Panc1 (cell line): Measurements from ENCODE around the gene SYCE3. TPM values are rescaled to one million over a fixed set of nuclear protein-coding genes. Genes with fewer than 3 reads are reported as not detected.

Source experiments
- ATAC-seq: fragments of 200-7000 bp; cut with Tn5 transposase; 2 replicates; pipeline ENCODE4 v1.9.1; 2020; ENCODE audit warnings: mild to moderate bottlenecking, moderate library complexity
- BruUV-seq: library from RNA; stranded (reverse); fragments of 400-500 nt; replicated peaks from 2 replicates; lab custom pipeline; 2021; lab: Mats Ljungman, UMichigan
- CTCF ChIA-PET: fragments of 300-600 bp; sonication (Branson Sonifier 250); formaldehyde crosslinking; loops from one replicate; lab custom pipeline; 2022; ENCODE audit warnings: antibody characterized with exemption; lab: Charles Lee
- POLR2A ChIA-PET: fragments of 300-600 bp; sonication (Branson Sonifier 250); formaldehyde crosslinking; loops from one replicate; lab custom pipeline; 2022; ENCODE audit warnings: antibody characterized with exemption; lab: Charles Lee
- DNase-seq: peaks from one replicate; pipeline ENCODE4 v3.0.0-alpha.2; 2010; ENCODE audit warnings: low read depth, low spot score
- H3K27ac ChIP-seq: 2 replicates; pipeline ENCODE4 v1.5.1; 2011; ENCODE audit warnings: mild to moderate bottlenecking, low read length, inconsistent platforms
- H3K27me3 ChIP-seq: fragments of 200-500 bp; sonication (Bioruptor generic); 2 replicates; pipeline ENCODE4 v1.6.0; 2014; ENCODE audit warnings: low read length, inconsistent platforms; ENCODE audit not compliant: control insufficient read depth, insufficient read depth
- H3K36me3 ChIP-seq: fragments of 200-500 bp; sonication (Bioruptor generic); 2 replicates; pipeline ENCODE4 v1.5.1; 2014; ENCODE audit warnings: inconsistent platforms, mild to moderate bottlenecking, low read length, moderate library complexity; ENCODE audit not compliant: control insufficient read depth, insufficient read depth
- H3K4me1 ChIP-seq: 2 replicates; pipeline ENCODE4 v1.5.1; 2011; ENCODE audit warnings: inconsistent platforms, mild to moderate bottlenecking, low read length, moderate library complexity; ENCODE audit not compliant: control insufficient read depth, insufficient read depth
- H3K4me3 ChIP-seq, 2 experiments: 2 replicates each; pipeline ENCODE4 v1.5.1; 2011 to 2012; ENCODE audit warnings: low read depth in 2 of 2, low read length in 2 of 2, mild to moderate bottlenecking in 2 of 2, inconsistent platforms in 1 of 2, moderate library complexity in 1 of 2
- H3K9me3 ChIP-seq: fragments of 200-500 bp; sonication (Bioruptor generic); 2 replicates; pipeline ENCODE4 v1.5.1; 2014; ENCODE audit warnings: low read depth, mild to moderate bottlenecking, inconsistent platforms, low read length, moderate library complexity; ENCODE audit not compliant: control insufficient read depth, insufficient read depth
- POLR2AphosphoS5 ChIP-seq: IDR thresholded peaks from 2 replicates; pipeline ENCODE4 v1.6.1; 2012; ENCODE audit warnings: mild to moderate bottlenecking, low read depth, low read length, moderate library complexity
- SIN3A ChIP-seq: IDR thresholded peaks from 2 replicates; pipeline ENCODE4 v1.6.1; 2012; ENCODE audit warnings: low read depth, mild to moderate bottlenecking, low read length, moderate library complexity, borderline replicate concordance; ENCODE audit not compliant: insufficient read depth
- TCF7L2 ChIP-seq: IDR thresholded peaks from 2 replicates; pipeline ENCODE4 v1.6.1; 2011; ENCODE audit warnings: mild to moderate bottlenecking, low read depth, low read length, inconsistent platforms
- in situ Hi-C: cut with HindIII; loops from 2 replicates; pipeline ENCODE4 v1.10.0; 2016; ENCODE audit warnings: low sequenced_read_pairs, low pct_unique_long_range_greater_than_20kb
- intact Hi-C: fragments of 100-400 bp; cut with micrococcal nuclease; formaldehyde crosslinking; loops from one replicate; pipeline ENCODE4 v1.10.0; 2022; ENCODE audit not compliant: unreplicated experiment
- total RNA-seq: library from RNA; stranded (reverse); gene quantifications from one replicate; pipeline ENCODE4 v1.2.1, GENCODE V29; 2021; ENCODE audit not compliant: unreplicated experiment
- TF ChIP-seq, protein P1 (sequence below): fragments of 450-650 bp; IDR thresholded peaks from 2 replicates; pipeline ENCODE4 v1.5.1; 2017; ENCODE audit warnings: mild to moderate bottlenecking
- TF ChIP-seq, protein P2 (sequence below), 2 experiments: IDR thresholded peaks; 2 replicates each; pipeline ENCODE4 v1.6.1; 2011 to 2012; ENCODE audit warnings: low read depth in 2 of 2, control low read depth in 1 of 2, low read length in 1 of 2, mild to moderate bottlenecking in 1 of 2, moderate library complexity in 1 of 2; ENCODE audit not compliant: insufficient read depth in 1 of 2

The SYCE3 gene
- total RNA-seq, 1 experiment from 2014 or later, result not detected

DNA sequence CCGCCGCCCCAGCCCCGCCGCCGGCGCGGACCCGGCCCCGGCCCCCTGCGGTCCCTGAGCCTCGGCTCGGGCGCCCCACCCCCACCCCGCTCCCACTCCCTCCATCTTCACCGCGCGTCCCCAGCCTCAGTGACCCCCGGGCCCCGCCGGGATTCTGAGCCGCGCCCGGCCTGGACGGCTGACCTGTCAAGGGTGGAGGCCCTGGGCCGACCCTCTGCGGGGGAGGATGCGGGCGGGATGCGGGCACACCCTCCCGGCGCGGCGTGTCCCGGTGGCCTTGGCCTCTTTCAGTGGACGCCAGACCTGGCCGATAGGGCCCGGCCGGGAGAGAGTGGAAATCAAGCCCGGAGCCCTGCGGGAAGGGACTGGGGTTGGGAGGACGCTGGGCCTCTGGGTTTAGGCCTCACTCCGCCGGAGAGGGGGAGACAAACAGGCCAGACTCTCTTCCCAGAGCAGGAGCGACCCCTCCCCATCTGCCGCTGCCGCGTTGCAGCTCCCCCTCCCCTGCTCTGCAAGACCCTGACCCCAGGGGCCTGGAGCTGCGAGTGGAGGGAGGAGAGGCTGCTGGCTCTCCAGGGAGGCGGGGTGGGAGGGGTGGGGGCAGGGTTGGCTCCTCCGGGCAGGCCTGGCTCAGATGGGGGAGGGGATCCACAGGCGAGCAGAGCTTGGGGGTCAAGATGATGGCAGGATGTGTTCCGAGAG, 38.4 kb upstream of the SYCE3 start:
- POLR2A ChIA-PET, result no interaction called here
- intact Hi-C loops, result no loop called here
- in situ Hi-C loops, result no loop called here
- Histone ChIP-seq H3K36me3 (no peaks in the 10 kb centered on the region), H3K9me3 (no peaks in the 10 kb centered on the region), H3K27ac (0 out of 2 replicates have a peak overlapping the region, but pooled peaks have one; percentile 7), H3K4me3 (peak overlapping the region; percentile 53 to 56), H3K27me3 (no peaks in the 10 kb centered on the region), H3K4me1 (peaks cover 3% of the 10 kb centered on the region; the same call in 1 of the 2 replicates)
- CTCF ChIA-PET, result no interaction called here
- DNase-seq, result no peak
- no TSS peak for BruUV-seq
- no peak for TF ChIP-seq POLR2AphosphoS5
- TF ChIP-seq, protein P1, sequence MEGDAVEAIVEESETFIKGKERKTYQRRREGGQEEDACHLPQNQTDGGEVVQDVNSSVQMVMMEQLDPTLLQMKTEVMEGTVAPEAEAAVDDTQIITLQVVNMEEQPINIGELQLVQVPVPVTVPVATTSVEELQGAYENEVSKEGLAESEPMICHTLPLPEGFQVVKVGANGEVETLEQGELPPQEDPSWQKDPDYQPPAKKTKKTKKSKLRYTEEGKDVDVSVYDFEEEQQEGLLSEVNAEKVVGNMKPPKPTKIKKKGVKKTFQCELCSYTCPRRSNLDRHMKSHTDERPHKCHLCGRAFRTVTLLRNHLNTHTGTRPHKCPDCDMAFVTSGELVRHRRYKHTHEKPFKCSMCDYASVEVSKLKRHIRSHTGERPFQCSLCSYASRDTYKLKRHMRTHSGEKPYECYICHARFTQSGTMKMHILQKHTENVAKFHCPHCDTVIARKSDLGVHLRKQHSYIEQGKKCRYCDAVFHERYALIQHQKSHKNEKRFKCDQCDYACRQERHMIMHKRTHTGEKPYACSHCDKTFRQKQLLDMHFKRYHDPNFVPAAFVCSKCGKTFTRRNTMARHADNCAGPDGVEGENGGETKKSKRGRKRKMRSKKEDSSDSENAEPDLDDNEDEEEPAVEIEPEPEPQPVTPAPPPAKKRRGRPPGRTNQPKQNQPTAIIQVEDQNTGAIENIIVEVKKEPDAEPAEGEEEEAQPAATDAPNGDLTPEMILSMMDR, result no peak
- TF ChIP-seq SIN3A, result no peak
- no peak for TF ChIP-seq TCF7L2
- TF ChIP-seq, protein P2, sequence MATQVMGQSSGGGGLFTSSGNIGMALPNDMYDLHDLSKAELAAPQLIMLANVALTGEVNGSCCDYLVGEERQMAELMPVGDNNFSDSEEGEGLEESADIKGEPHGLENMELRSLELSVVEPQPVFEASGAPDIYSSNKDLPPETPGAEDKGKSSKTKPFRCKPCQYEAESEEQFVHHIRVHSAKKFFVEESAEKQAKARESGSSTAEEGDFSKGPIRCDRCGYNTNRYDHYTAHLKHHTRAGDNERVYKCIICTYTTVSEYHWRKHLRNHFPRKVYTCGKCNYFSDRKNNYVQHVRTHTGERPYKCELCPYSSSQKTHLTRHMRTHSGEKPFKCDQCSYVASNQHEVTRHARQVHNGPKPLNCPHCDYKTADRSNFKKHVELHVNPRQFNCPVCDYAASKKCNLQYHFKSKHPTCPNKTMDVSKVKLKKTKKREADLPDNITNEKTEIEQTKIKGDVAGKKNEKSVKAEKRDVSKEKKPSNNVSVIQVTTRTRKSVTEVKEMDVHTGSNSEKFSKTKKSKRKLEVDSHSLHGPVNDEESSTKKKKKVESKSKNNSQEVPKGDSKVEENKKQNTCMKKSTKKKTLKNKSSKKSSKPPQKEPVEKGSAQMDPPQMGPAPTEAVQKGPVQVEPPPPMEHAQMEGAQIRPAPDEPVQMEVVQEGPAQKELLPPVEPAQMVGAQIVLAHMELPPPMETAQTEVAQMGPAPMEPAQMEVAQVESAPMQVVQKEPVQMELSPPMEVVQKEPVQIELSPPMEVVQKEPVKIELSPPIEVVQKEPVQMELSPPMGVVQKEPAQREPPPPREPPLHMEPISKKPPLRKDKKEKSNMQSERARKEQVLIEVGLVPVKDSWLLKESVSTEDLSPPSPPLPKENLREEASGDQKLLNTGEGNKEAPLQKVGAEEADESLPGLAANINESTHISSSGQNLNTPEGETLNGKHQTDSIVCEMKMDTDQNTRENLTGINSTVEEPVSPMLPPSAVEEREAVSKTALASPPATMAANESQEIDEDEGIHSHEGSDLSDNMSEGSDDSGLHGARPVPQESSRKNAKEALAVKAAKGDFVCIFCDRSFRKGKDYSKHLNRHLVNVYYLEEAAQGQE (IDR thresholded peaks at IDR 0.05; ENCODE audit: insufficient read depth in 1 of 2, low read depth in 2 of 2, low read length in 1 of 2), result no peak
- ATAC-seq, result peak; percentile 43

DNA sequence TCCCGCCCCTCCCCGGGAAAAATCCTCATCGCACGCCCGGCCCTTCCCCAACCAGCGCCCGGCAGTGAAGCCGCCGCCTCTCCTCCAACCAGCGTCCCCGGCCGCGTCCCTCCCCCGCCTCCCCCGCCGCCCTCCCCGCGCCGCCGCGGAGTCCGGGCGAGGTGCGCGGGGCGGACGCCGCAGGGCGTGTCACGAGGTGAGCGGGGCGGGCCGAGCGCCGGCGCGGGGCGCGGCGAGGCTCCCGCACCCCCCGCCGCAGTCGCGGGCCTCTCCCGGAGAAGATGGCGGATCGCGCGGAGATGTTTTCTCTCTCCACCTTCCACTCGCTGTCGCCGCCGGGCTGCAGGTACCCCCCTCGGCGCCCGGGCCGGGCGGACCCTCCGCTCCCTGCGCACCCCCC, 37.8 kb upstream of the SYCE3 start, which contains the start of gene MAPK8IP2:
MAPK8IP2 (plus strand) TSS at position 256 of the 400 bp plus-strand sequence; CDS start at position 282, 26 bp downstream.
- CTCF ChIA-PET, result no interaction called here

More for the DNA sequence above, 37.8 kb upstream of the SYCE3 start, which contains the start of gene MAPK8IP2:
- DNase-seq, result no peak
- H3K27ac ChIP-seq, result 0 out of 2 replicates have a peak within 1 kb of the TSS, but pooled peaks have one; percentile 7
- H3K27me3 ChIP-seq, result no peaks in the 10 kb centered on the region
- intact Hi-C loops, result no loop called here
- no peaks in the 10 kb centered on the region for H3K36me3 ChIP-seq
- in situ Hi-C loops, result no loop called here
- H3K9me3 ChIP-seq, result no peaks in the 10 kb centered on the region
- ATAC-seq, result peak; percentile 87
- BruUV-seq, result no TSS peak
- H3K4me3 ChIP-seq, result peak within 1 kb of the TSS; percentile 55 to 56
- POLR2A ChIA-PET, result no interaction called here
- peaks cover 3% of the 10 kb centered on the region; the same call in 1 of the 2 replicates for H3K4me1 ChIP-seq
- TF ChIP-seq TCF7L2 (no peak), POLR2AphosphoS5 (no peak), SIN3A (no peak)
- TF ChIP-seq, protein P2 (IDR thresholded peaks at IDR 0.05; ENCODE audit: insufficient read depth in 1 of 2, low read depth in 2 of 2, low read length in 1 of 2), result no peak
- TF ChIP-seq, protein P1, result no peak
